Bronchial epithelial cell (primary cell): ENCODE data around the gene REV3L. TPM values are rescaled to one million over a fixed set of nuclear protein-coding genes. Genes with fewer than 3 reads are reported as not detected.
A peak's percentile ranks its signal among the peaks of the same experiment; 100 is the strongest.

Source experiments
- DNase-seq: peaks from one replicate; pipeline ENCODE4 v3.0.0-alpha.2; 2010; ENCODE audit warnings: low read depth
- FAIRE-seq: peaks from 2 replicates; lab custom pipeline; 2011; peaks lifted over from hg19 to GRCh38; lab: Jason Lieb, UNC
- H3K27me3 ChIP-seq: 2 replicates; pipeline ENCODE4 v1.5.1; 2011; ENCODE audit warnings: low read length; ENCODE audit not compliant: control insufficient read depth, insufficient read depth
- H3K36me3 ChIP-seq: 2 replicates; pipeline ENCODE4 v1.5.1; 2011; ENCODE audit warnings: low read length; ENCODE audit not compliant: control insufficient read depth, insufficient read depth
- H3K4me3 ChIP-seq: 2 replicates; pipeline ENCODE4 v1.5.1; 2011; ENCODE audit warnings: mild to moderate bottlenecking, low read depth, low read length, control low read depth
- CTCF ChIP-seq: IDR thresholded peaks from 2 replicates; pipeline ENCODE4 v1.5.1; 2011; ENCODE audit warnings: mild to moderate bottlenecking, moderate library complexity, low read length, control low read depth, inconsistent platforms; ENCODE audit not compliant: insufficient read depth, severe bottlenecking
- total RNA-seq: library from RNA; depleted of rRNA; stranded (reverse); fragments of >200 nt; gene quantifications from 2 replicates; pipeline ENCODE4 v1.2.1, GENCODE V29; 2014

The REV3L gene
- total RNA-seq, 1 donor from 2014 or later: 8.4 TPM

- Histone ChIP-seq H3K4me3 (no peak overlapping the region), H3K36me3 (no peaks in the 10 kb centered on the region), H3K27me3 (no peaks in the 10 kb centered on the region)
- TF ChIP-seq CTCF: no peak
- FAIRE-seq (no peak), DNase-seq (no peak)
Measured at GRCh38 chr6:111464184-111464583, 18.8 kb downstream of the REV3L start.

DNA sequence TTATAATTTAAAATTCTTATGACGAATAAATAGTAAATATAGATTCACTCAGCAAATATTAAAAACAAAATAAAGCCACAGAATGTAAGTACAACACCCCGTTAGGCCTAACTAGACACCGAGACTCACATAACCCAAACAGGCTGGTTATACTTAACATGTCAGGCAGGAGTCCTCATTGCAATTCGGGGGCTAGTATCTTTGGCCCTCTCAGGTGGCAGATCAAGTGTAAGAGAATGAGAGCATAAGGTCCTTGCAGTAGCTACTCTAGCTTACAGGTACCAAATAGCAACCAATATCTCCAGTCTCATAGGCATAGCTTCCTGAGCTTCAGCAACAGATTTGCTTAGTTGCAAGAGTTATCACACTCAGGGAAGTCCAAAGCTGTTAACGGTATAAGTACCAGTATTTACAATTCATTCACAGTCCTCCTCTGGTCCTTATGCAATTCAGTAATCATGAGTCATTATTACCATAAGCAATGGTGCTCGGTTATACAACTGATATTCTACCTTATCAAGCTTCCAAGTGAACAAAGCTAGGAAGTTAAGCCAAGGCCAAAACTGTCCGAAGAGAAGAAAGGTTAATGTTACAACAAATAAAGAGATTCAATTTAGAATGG lies 20.1 kb downstream of the REV3L start:
- TF ChIP-seq CTCF: no peak
- no peaks in the 10 kb centered on the region for H3K27me3 ChIP-seq
- no peaks in the 10 kb centered on the region for H3K36me3 ChIP-seq
- no peak for FAIRE-seq
- no peak overlapping the region for H3K4me3 ChIP-seq
- DNase-seq: peak; percentile 85

- Histone ChIP-seq H3K4me3 (no peak overlapping the region), H3K27me3 (no peaks in the 10 kb centered on the region), H3K36me3 (no peaks in the 10 kb centered on the region)
- no peak for TF ChIP-seq CTCF
- no peak for DNase-seq
- no peak for FAIRE-seq
Measured at GRCh38 chr6:111461860-111462259, 21.2 kb downstream of the REV3L start.

- no peak for TF ChIP-seq CTCF
- no peak for FAIRE-seq
- Histone ChIP-seq H3K27me3 (no peaks in the 10 kb centered on the region), H3K36me3 (no peaks in the 10 kb centered on the region), H3K4me3 (no peak overlapping the region)
- no peak for DNase-seq
Measured at GRCh38 chr6:111458670-111459232, 24.3 kb downstream of the REV3L start.

DNA sequence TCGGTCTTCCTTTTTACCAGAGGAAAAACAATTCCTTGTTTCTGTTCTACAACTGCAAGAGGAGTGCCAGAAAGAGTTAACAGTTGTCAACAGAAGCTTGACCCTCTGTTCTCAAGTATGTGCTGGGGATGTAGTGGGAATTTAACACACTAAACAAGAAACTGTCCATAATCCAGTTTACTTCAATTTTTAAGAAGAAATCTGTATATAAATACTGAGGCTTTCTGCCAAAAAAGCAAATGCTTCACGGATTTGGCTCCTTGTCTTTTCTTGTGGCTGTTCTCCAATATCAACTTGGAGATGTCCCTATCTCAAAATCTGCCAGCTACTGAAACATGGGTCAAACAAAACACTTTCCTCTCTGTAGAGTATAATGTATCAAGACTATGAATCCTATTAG lies 26.8 kb downstream of the REV3L start:
- no peaks in the 10 kb centered on the region for H3K27me3 ChIP-seq
- no peak for FAIRE-seq
- no peak for TF ChIP-seq CTCF
- no peak overlapping the region for H3K4me3 ChIP-seq
- no peaks in the 10 kb centered on the region for H3K36me3 ChIP-seq
- no peak for DNase-seq

DNA sequence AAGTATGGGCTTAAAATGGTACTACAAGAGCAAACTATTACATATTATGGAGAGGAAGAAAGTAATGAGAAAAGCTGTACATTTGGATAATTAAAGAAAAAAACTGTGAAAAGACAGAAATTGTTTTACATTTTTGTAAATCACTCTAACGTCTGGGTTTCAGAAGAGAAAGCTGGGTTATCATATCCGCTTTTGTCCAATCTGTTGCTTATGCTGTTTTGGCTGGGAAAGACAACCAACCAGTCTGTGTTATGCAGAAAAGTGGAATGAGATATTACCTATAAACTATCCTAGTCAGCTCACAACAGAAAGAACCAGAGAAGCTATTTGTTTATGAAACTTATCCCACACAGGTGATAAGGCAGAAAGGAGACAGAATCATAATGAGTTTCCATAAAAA lies 32.4 kb downstream of the REV3L start:
- FAIRE-seq (no peak), DNase-seq (no peak)
- no peaks in the 10 kb centered on the region for H3K36me3 ChIP-seq
- H3K27me3 ChIP-seq: no peaks in the 10 kb centered on the region
- no peak for TF ChIP-seq CTCF
- no peak overlapping the region for H3K4me3 ChIP-seq
